Measurements from ENCODE around the gene TMBIM1. TPM values are rescaled to one million over a fixed set of nuclear protein-coding genes. Genes with fewer than 3 reads are reported as not detected.
A peak's percentile ranks its signal among the peaks of the same experiment; 100 is the strongest.

The TMBIM1 gene
- polyA plus RNA-seq, 1 of the 3 experiments (the other 2 are of a cell fraction) = 7.8 TPM

GRCh38 chr2:218286570-218287459 is 5.5 kb downstream of the TMBIM1 start (continued):
- TF ChIP-seq TAF1 (IDR thresholded peaks at IDR 0.05; ENCODE audit: borderline replicate concordance, low read depth, low read length) (peak; percentile 65; the same call in 1 of the 2 replicates), NFIC (IDR thresholded peaks at IDR 0.05; ENCODE audit: borderline replicate concordance) (peak; percentile 25; the same call in 1 of the 2 replicates), MEF2A (IDR thresholded peaks at IDR 0.05; ENCODE audit: borderline replicate concordance, low read depth) (no peak), PBX3 (IDR thresholded peaks at IDR 0.05) (peak; percentile 94)

GRCh38 chr2:218285604-218286003 is 6.7 kb downstream of the TMBIM1 start:
- no peaks in the 10 kb centered on the region for H3K9me3 ChIP-seq
- 88% methylated on average over 6 of the region's 6 CpGs for WGBS (ENCODE audit: low lambda C conversion rate)
- peaks cover 12 to 37% of the 10 kb centered on the region in 2 experiments; a peak in 3 of 4 replicates for H3K4me1 ChIP-seq (ENCODE audit: control insufficient read depth in 1 of 2, insufficient read depth in 2 of 2, low read depth in 1 of 2, low read length in 1 of 2)
- peak overlapping the region; percentile 96 for H3K4me2 ChIP-seq
- no peaks in the 10 kb centered on the region for H3K9me2 ChIP-seq
- H3F3A ChIP-seq (replicated peaks; ENCODE audit: insufficient read depth) = peaks cover 14% of the 10 kb centered on the region
- no peak overlapping the region for H3K4me3 ChIP-seq (ENCODE audit: low read depth in 2 of 2, low read length in 1 of 2)
- ChIA-PET POLR2A (no interaction called here), CTCF (interaction anchor here (1.2 to 5.3 kb wide), 6 partner anchors 11 to 110 kb away, joined by 5 to 47 read pairs (median 8); partner anchors contain the start of genes CATIP and PNKD)
- H2AFZ ChIP-seq (ENCODE audit: low read depth) = no peak overlapping the region
- H3K27ac ChIP-seq (ENCODE audit: low read depth in 2 of 2, low read length in 1 of 2) = peak overlapping the region in 1 of 2 experiments; percentile 99; a peak in 2 of 4 replicates
- DNase-seq = no peak
- H3K9ac ChIP-seq = peak overlapping the region; percentile 80
- H3K36me3 ChIP-seq (replicated peaks in 1 of 2; ENCODE audit: control insufficient read depth in 1 of 2, insufficient read depth in 2 of 2, low read length in 1 of 2) = no peaks in the 10 kb centered on the region
- 0 out of 2 replicates have a peak, but pooled peaks cover 3% of the 10 kb centered on the region for H3K79me2 ChIP-seq (ENCODE audit: insufficient read depth)
- no peaks in the 10 kb centered on the region for H4K20me1 ChIP-seq (ENCODE audit: insufficient read depth)
- H3K27me3 ChIP-seq (ENCODE audit: insufficient read depth) = no peaks in the 10 kb centered on the region
- TF ChIP-seq FOXM1 (IDR thresholded peaks at IDR 0.05; ENCODE audit: low read depth) (no peak), JUND (IDR thresholded peaks at IDR 0.05) (no peak), RCOR1 (IDR thresholded peaks at IDR 0.05; ENCODE audit: low read length) (no peak), RFX5 (IDR thresholded peaks at IDR 0.05; ENCODE audit: low read length) (no peak), EZH2phosphoT487 (IDR thresholded peaks at IDR 0.05; ENCODE audit: borderline replicate concordance, low read depth) (no peak), EP300 (IDR thresholded peaks at IDR 0.05; ENCODE audit: borderline replicate concordance in 1 of 2, low read depth in 1 of 2, low read length in 1 of 2) (no peak), USF2 (IDR thresholded peaks at IDR 0.05; ENCODE audit: borderline replicate concordance, low read depth, low read length) (no peak), GATA2 (CRISPR knock-in tag; IDR thresholded peaks at IDR 0.05) (no peak), FOSL2 (IDR thresholded peaks at IDR 0.05; ENCODE audit: borderline replicate concordance, low read depth) (no peak), REST (IDR thresholded peaks at IDR 0.05; ENCODE audit: low read depth, low read length) (no peak), RXRA (IDR thresholded peaks at IDR 0.05; ENCODE audit: borderline replicate concordance, low read depth) (no peak), CHD2 (IDR thresholded peaks at IDR 0.05; ENCODE audit: low read length, partially characterized antibody) (no peak), ZBTB33 (IDR thresholded peaks at IDR 0.05; ENCODE audit: borderline replicate concordance, low read depth) (no peak), MAX (IDR thresholded peaks at IDR 0.05; ENCODE audit: low read depth) (no peak), SIN3A (IDR thresholded peaks at IDR 0.05; ENCODE audit: borderline replicate concordance, low read depth, low read length) (no peak), PBX3 (IDR thresholded peaks at IDR 0.05) (no peak), TCF12 (IDR thresholded peaks at IDR 0.05) (no peak), POLR2AphosphoS5 (IDR thresholded peaks at IDR 0.05; ENCODE audit: low read depth, low read length) (no peak)
